Iris pigment epithelial cell (primary cell): Measurements from ENCODE around the gene ATXN7L1.

ENCODE experiments used
- DNase-seq: peaks from one replicate; pipeline ENCODE4 v3.0.0-alpha.2; 2011; ENCODE audit warnings: low read depth

The ATXN7L1 gene

GRCh38 chr7:105876091-105876963 is at the start of gene ATXN7L1:
TSS of gene ATXN7L1 (minus strand) at chr7:105876599. CDS start at chr7:105876558, 41 bp downstream.
- peak; percentile 98 for DNase-seq

GRCh38 chr7:105926131-105926530 is 49.7 kb upstream of the ATXN7L1 start:
- no peak for DNase-seq

- no peak for DNase-seq
Measured at GRCh38 chr7:105924945-105925344, 48.5 kb upstream of the ATXN7L1 start.

GRCh38 chr7:105920766-105921165 is 44.4 kb upstream of the ATXN7L1 start:
- DNase-seq = peak; percentile 26

GRCh38 chr7:105917659-105918058 is 41.3 kb upstream of the ATXN7L1 start:
- no peak for DNase-seq

- peak; percentile 54 for DNase-seq
Measured at GRCh38 chr7:105916603-105917002, 40.2 kb upstream of the ATXN7L1 start.

GRCh38 chr7:105913947-105914346 is 37.5 kb upstream of the ATXN7L1 start:
- no peak for DNase-seq

- peak; percentile 20 for DNase-seq
Measured at GRCh38 chr7:105911961-105912575, 35.7 kb upstream of the ATXN7L1 start.

GRCh38 chr7:105910172-105910571 is 33.8 kb upstream of the ATXN7L1 start:
- DNase-seq = no peak

- no peak for DNase-seq
Measured at GRCh38 chr7:105909742-105910141, 33.3 kb upstream of the ATXN7L1 start.

- DNase-seq = no peak
Measured at GRCh38 chr7:105907129-105907846, 30.9 kb upstream of the ATXN7L1 start.

- no peak for DNase-seq
Measured at GRCh38 chr7:105906695-105907094, 30.3 kb upstream of the ATXN7L1 start.

GRCh38 chr7:105905910-105906568 is 29.6 kb upstream of the ATXN7L1 start:
- no peak for DNase-seq

GRCh38 chr7:105905209-105905909 is 29.0 kb upstream of the ATXN7L1 start:
- DNase-seq = no peak

- DNase-seq = no peak
Measured at GRCh38 chr7:105904064-105904463, 27.7 kb upstream of the ATXN7L1 start.

- DNase-seq = no peak
Measured at GRCh38 chr7:105902325-105902911, 26.0 kb upstream of the ATXN7L1 start.

- DNase-seq = no peak
Measured at GRCh38 chr7:105897999-105898398, 21.6 kb upstream of the ATXN7L1 start.

GRCh38 chr7:105896407-105896911 is 20.1 kb upstream of the ATXN7L1 start:
- DNase-seq = no peak

- no peak for DNase-seq
Measured at GRCh38 chr7:105894131-105894530, 17.7 kb upstream of the ATXN7L1 start.

GRCh38 chr7:105892387-105892786 is 16.0 kb upstream of the ATXN7L1 start:
- no peak for DNase-seq
